NCI-H345 treated with DMSO at 0.1 percent for 48 hours (cell line): ENCODE data around the gene SCD.

Source experiments
- DNase-seq: peaks from one replicate; lab custom pipeline; 2025; ENCODE audit not compliant: unreplicated experiment; lab: John Stamatoyannopoulos, UW

The SCD gene

DNA sequence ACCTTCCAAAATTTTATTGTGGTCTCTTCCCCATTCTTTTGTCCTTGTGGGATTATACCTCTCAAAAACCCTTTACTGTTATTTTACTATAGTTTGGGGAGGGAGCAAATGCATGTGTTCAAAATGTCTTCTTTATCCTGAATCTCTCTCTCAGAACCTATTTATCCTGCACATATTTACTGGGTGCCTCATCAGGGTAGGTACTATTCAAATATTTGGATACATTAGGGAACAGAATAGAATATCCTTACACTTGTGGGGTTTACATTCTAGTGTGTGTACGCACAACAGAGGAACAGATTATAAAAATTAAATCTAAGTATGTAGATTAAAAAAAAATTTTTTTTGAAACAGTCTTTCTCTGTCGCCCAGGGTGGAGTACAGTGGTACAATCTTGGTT, 48.6 kb downstream of the SCD start:
- no peak for DNase-seq

DNA sequence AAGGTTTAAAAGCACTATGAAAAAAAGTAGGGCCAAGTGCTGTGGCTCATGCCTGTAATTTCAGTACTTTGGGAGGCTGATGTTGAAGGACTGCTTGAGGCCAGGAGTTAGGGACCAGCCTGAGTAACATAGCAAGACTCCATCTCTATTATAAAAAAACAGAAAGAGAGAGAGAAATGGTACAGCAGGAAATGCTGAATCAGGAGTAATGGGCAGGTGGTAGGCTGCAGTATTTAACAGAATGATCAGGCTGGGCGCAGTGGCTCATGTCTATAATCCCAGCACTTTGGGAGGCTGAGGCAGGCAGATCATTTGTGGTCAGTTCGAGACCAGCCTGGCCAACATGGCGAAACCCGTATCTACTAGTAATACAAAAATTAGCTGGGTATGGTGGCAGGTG, 49.6 kb downstream of the SCD start:
- DNase-seq = no peak

DNA sequence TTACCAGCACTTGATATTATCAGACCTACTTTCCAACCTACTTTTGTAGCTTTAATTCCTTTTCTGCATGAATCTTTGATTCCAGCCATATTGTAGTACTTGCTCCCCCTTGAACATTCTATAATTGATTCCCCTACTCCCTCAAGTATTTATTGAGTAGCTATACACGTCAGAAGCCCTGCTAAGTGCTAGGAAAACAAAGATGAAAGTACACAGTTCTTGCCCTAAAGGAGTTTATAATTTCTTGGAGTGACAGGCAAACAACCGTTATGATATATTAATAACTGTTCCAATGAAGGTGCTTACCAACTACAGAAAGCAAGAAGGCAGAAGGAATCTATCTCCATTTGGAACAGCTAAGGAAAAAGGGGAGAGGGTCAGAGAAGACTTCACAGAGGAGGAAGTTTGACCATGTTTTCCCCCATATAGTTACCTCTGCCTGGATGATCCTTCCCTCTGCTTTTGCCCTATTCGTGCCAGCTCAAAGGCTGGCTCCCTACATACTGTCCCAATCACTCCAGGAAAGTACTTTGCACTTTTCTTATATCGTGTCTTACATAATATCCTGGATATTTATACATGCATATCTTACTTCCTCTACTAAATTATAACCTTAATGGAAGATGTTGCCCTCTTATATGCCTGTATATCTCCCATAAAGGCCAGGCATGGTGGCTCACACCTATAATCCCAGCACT, 54.7 kb downstream of the SCD start:
- no peak for DNase-seq

DNA sequence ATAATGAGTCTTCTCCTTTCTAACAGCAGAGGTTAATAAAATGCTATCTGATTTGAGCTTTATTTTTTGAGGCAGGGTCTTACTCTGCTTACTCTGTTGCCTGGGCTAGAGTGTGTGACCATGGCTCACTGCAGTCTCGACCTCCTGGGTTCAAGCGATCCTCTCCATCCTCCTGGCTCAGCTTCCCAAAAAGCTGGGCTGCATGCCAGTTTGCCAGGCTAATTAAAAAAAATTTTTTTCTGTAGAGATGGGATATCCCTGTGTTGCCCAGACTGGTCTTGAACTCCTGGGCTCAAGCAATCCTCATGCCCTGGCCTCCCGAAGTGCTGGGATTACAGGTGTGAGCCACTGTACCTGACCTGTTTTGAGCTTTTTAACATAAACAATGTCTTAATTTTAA, 56.7 kb downstream of the SCD start:
- DNase-seq = no peak

DNA sequence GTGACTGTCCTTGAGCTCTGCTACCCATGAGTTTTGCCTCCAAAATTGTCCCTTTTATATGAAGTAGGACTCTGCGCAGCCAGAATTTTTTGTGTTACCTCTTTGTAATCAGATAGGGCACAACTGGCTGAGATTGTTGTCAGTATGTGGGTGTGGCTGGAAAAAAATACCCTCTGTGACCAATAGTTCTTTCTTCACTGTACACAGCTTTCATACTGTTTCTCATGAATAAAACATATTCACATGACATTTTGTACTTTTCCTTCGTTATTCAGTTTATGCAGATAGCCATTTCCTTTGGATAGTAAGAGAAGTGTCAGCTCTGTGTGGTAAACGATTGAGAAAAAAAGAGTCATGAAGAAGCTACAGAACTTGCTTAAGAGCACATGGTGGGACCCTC, 66.1 kb downstream of the SCD start:
- no peak for DNase-seq
